SK-N-MC (cell line): ENCODE measurements around the gene MYOCD.

Source experiments
- EZH2 ChIP-seq: fragments of 200-600 bp; sonication (generic); IDR thresholded peaks from one replicate; pipeline ENCODE4 v1.6.1; 2017; ENCODE audit warnings: antibody characterized with exemption
- POLR2AphosphoS5 ChIP-seq: IDR thresholded peaks from 2 replicates; pipeline ENCODE4 v1.6.1; 2012; ENCODE audit warnings: mild to moderate bottlenecking, low read depth, low read length, borderline replicate concordance

DNA sequence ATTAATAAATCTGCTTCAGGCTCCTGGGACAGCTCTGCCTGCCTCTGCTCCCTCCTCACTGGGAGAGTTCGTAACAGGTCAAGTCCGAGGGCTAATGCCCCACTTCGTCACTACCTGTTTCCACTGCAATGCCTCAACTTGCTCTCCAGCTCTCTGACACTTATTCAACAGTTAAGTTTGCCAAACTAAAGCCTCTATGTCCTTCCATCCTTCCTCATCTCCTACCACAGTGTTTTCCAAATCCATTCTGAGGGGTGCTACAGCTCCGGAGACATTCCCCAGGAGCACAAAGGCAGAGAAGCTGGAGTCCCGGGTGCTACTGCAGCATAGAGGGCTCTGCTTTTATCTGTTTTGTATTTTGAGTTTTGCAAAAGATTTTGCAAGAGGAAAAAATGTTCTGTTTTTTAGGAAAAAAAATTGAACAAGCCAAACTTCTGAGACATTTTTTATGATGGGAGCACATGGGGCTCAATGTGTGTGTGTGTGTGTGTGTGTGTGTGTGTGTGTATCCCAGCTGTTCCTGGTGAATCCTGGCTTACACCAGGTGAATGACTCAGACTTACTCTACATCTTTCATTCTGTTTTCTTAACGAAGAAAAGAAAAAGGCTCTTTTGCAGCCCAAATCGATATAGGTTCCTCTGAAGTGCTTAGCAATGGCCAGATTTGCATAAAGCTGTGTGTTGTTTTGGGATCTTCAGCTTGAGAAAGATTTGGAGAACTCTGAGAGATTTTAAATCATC lies 46.1 kb upstream of the MYOCD start:
- no peak for TF ChIP-seq POLR2AphosphoS5
- TF ChIP-seq EZH2: no peak
